Left lung (tissue), 10 donors: ENCODE results near the gene STIM2. TPM values are rescaled to one million over a fixed set of nuclear protein-coding genes. Genes with fewer than 3 reads are reported as not detected.
A peak's percentile ranks its signal among the peaks of the same experiment; 100 is the strongest.

ENCODE experiments used
- ATAC-seq: fragments of 200-7000 bp; cut with Tn5 transposase; one replicate; pipeline ENCODE4 v1.9.1; 2020; ENCODE audit warnings: moderate library complexity
- DNase-seq, 4 donors: peaks; one replicate each; pipeline ENCODE4 v3.0.0-alpha.2; 2013 to 2020
- H3K27ac ChIP-seq, 2 donors: fragments of 200-600 bp; sonication (generic) in 1 of 2; one replicate each; pipeline versions ENCODE4 v1.5.0 to v1.8.0; 2020 to 2021
- H3K27me3 ChIP-seq, 2 donors: fragments of 200-600 bp; sonication (generic) in 1 of 2; one replicate each; pipeline versions ENCODE4 v1.5.0 to v1.8.0; 2020 to 2021
- H3K36me3 ChIP-seq, 2 donors: fragments of 200-600 bp; sonication (generic) in 1 of 2; one replicate each; pipeline versions ENCODE4 v1.5.0 to v1.8.0; 2020 to 2021
- H3K4me1 ChIP-seq, 2 donors: fragments of 200-600 bp; one replicate each; pipeline ENCODE4 v1.8.0; 2021
- H3K4me3 ChIP-seq, 2 donors: fragments of 200-600 bp; sonication (generic) in 1 of 2; one replicate each; pipeline versions ENCODE4 v1.5.0 to v1.8.0; 2020 to 2021; ENCODE audit warnings: mild to moderate bottlenecking in 1 of 2
- H3K9me3 ChIP-seq, 2 donors: fragments of 200-600 bp; sonication (generic) in 1 of 2; one replicate each; pipeline versions ENCODE4 v1.5.0 to v1.8.0; 2020 to 2021
- CTCF ChIP-seq, 2 donors: fragments of 200-600 bp; sonication (generic) in 1 of 2; IDR thresholded peaks; one replicate each; pipeline versions ENCODE4 v1.5.0 to v1.8.0; 2021; ENCODE audit warnings: antibody characterized with exemption in 2 of 2
- intact Hi-C, 2 donors: fragments of 100-400 bp; cut with DNase I; formaldehyde crosslinking; loops; one replicate each; pipeline versions ENCODE4 v1.11.2 to v1.14.2; 2022
- polyA plus RNA-seq, 6 donors: library from polyadenylated mRNA; unstranded; fragments of 120-200 nt; gene quantifications; one replicate each; pipeline ENCODE4 v1.2.1, GENCODE V29; 2013; ENCODE audit not compliant: insufficient read length in 6 of 6
- total RNA-seq, 2 donors: library from RNA; stranded (reverse); fragmentation: NEBNext Ultra II Directional; extraction: Animal tissue kit (Norgen Biotek cat#: 25700); gene quantifications; one replicate each; pipeline ENCODE4 v1.2.1, GENCODE V29; 2021
- donor health status: DM: no; HTN: yes; CAD: no.
- donor health status: DM: no; HTN: no; CAD: no.

Gene STIM2
- total and polyA plus RNA-seq, 8 donors, result 29.1 to 62.7 (median 53.2) TPM

GRCh38 chr4:27040356-27040755 is 179.7 kb downstream of the STIM2 start:
- Histone ChIP-seq H3K4me1 (peaks cover 0 to 7% of the 10 kb centered on the region in 2 donors), H3K27me3 (peaks cover 0 to 9% of the 10 kb centered on the region in 2 donors), H3K4me3 (no peak overlapping the region), H3K9me3 (peaks cover 0 to 6% of the 10 kb centered on the region in 2 donors), H3K36me3 (no peaks in the 10 kb centered on the region), H3K27ac (peak overlapping the region in 1 of 2 donors; percentile 11)
- intact Hi-C loops, result no loop called here
- ATAC-seq (peak; percentile 55), DNase-seq (peak in 1 of 4 donors; percentile 49)
- TF ChIP-seq CTCF (IDR thresholded peaks at IDR 0.05), result no peak

- Histone ChIP-seq H3K4me1 (peaks cover 0 to 7% of the 10 kb centered on the region in 2 donors), H3K9me3 (peaks cover 0 to 4% of the 10 kb centered on the region in 2 donors), H3K36me3 (no peaks in the 10 kb centered on the region), H3K27me3 (peaks cover 0 to 14% of the 10 kb centered on the region in 2 donors), H3K4me3 (no peak overlapping the region), H3K27ac (no peak overlapping the region)
- ATAC-seq (no peak), DNase-seq (no peak)
- TF ChIP-seq CTCF (IDR thresholded peaks at IDR 0.05), result no peak
- intact Hi-C loops, result no loop called here
Observed at GRCh38 chr4:27042411-27042810, 181.8 kb downstream of the STIM2 start.

- Histone ChIP-seq H3K4me3 (no peak overlapping the region), H3K36me3 (no peaks in the 10 kb centered on the region), H3K27me3 (peaks cover 0 to 20% of the 10 kb centered on the region in 2 donors), H3K9me3 (peaks cover 0 to 4% of the 10 kb centered on the region in 2 donors), H3K27ac (no peak overlapping the region), H3K4me1 (peaks cover 0 to 7% of the 10 kb centered on the region in 2 donors)
- DNase-seq, result no peak
- no peak for TF ChIP-seq CTCF (IDR thresholded peaks at IDR 0.05)
- ATAC-seq, result no peak
- intact Hi-C loops, result no loop called here
Observed at GRCh38 chr4:27043200-27043599, 182.6 kb downstream of the STIM2 start.

GRCh38 chr4:27046851-27047250 is 186.2 kb downstream of the STIM2 start:
- Histone ChIP-seq H3K27ac (no peak overlapping the region), H3K27me3 (peaks cover 0 to 33% of the 10 kb centered on the region in 2 donors), H3K36me3 (no peaks in the 10 kb centered on the region), H3K9me3 (peaks cover 0 to 4% of the 10 kb centered on the region in 2 donors), H3K4me1 (peaks cover 3 to 4% of the 10 kb centered on the region in 2 donors), H3K4me3 (no peak overlapping the region)
- intact Hi-C loops, result no loop called here
- DNase-seq (no peak), ATAC-seq (no peak)
- TF ChIP-seq CTCF (IDR thresholded peaks at IDR 0.05), result no peak

GRCh38 chr4:27048429-27049238 is 188.0 kb downstream of the STIM2 start:
- peak; percentile 66 to 85 for TF ChIP-seq CTCF (IDR thresholded peaks at IDR 0.05)
- H3K9me3 ChIP-seq, result peaks cover 0 to 4% of the 10 kb centered on the region in 2 donors
- ATAC-seq, result peak; percentile 78
- intact Hi-C loops, result no loop called here
- H3K4me3 ChIP-seq, result peak overlapping the region; percentile 4 to 16
- H3K27ac ChIP-seq, result no peak overlapping the region
- no peaks in the 10 kb centered on the region for H3K36me3 ChIP-seq
- DNase-seq, result peak in 2 of 4 donors; percentile 33 to 51
- H3K27me3 ChIP-seq, result peaks cover 0 to 33% of the 10 kb centered on the region in 2 donors
- peaks cover 3 to 4% of the 10 kb centered on the region in 2 donors for H3K4me1 ChIP-seq
